Astrocyte (in vitro differentiated cells and primary cell): Measurements from ENCODE around the gene PCK1. TPM values are rescaled to one million over a fixed set of nuclear protein-coding genes. Genes with fewer than 3 reads are reported as not detected.

ENCODE experiments used
- DNase-seq: peaks from one replicate; pipeline ENCODE4 v3.0.0-alpha.2; 2010; ENCODE audit warnings: low read depth
- FAIRE-seq: peaks from 2 replicates; lab custom pipeline; 2011; peaks lifted over from hg19 to GRCh38; lab: Jason Lieb, UNC
- H2AFZ ChIP-seq: 2 replicates; pipeline ENCODE4 v1.6.0; 2012; ENCODE audit warnings: low read depth, low read length, inconsistent platforms
- H3K27ac ChIP-seq: 2 replicates; pipeline ENCODE4 v1.5.1; 2011; ENCODE audit warnings: low read depth, low read length, inconsistent platforms
- H3K27me3 ChIP-seq: 2 replicates; pipeline ENCODE4 v1.6.0; 2011; ENCODE audit warnings: low read length, inconsistent platforms; ENCODE audit not compliant: insufficient read depth
- H3K36me3 ChIP-seq: 2 replicates; pipeline ENCODE4 v1.5.1; 2011; ENCODE audit warnings: low read length, inconsistent platforms; ENCODE audit not compliant: insufficient read depth
- H3K4me1 ChIP-seq: 2 replicates; pipeline ENCODE4 v1.5.1; 2011; ENCODE audit warnings: low read length, inconsistent platforms; ENCODE audit not compliant: insufficient read depth
- H3K4me2 ChIP-seq: 2 replicates; pipeline ENCODE4 v1.6.0; 2012; ENCODE audit warnings: low read length, inconsistent platforms
- H3K4me3 ChIP-seq: 2 replicates; pipeline ENCODE4 v1.5.1; 2011; ENCODE audit warnings: low read depth, mild to moderate bottlenecking, low read length, inconsistent platforms; ENCODE audit not compliant: insufficient read depth
- H3K79me2 ChIP-seq: 2 replicates; pipeline ENCODE4 v1.6.0; 2012; ENCODE audit warnings: mild to moderate bottlenecking, low read length, inconsistent platforms; ENCODE audit not compliant: insufficient read depth
- H3K9ac ChIP-seq: 2 replicates; pipeline ENCODE4 v1.6.0; 2012; ENCODE audit warnings: mild to moderate bottlenecking, low read length, inconsistent platforms
- H3K9me3 ChIP-seq: 2 replicates; pipeline ENCODE4 v1.5.1; 2012; ENCODE audit warnings: low read depth, mild to moderate bottlenecking, low read length, inconsistent platforms; ENCODE audit not compliant: insufficient read depth
- H4K20me1 ChIP-seq: 2 replicates; pipeline ENCODE4 v1.6.0; 2012; ENCODE audit warnings: low read length, inconsistent platforms; ENCODE audit not compliant: insufficient read depth
- H3K27ac Mint-ChIP-seq: one replicate; pipeline ENCODE4 v1.8.0; 2021; ENCODE audit warnings: mild to moderate bottlenecking, mixed read lengths; ENCODE audit not compliant: unreplicated experiment
- H3K27me3 Mint-ChIP-seq: one replicate; pipeline ENCODE4 v1.8.0; 2021; ENCODE audit warnings: low read depth, mixed read lengths; ENCODE audit not compliant: unreplicated experiment
- H3K36me3 Mint-ChIP-seq: one replicate; pipeline ENCODE4 v1.8.0; 2021; ENCODE audit warnings: low read depth, mixed read lengths; ENCODE audit not compliant: unreplicated experiment
- H3K4me1 Mint-ChIP-seq: one replicate; pipeline ENCODE4 v1.8.0; 2021; ENCODE audit warnings: low read depth, mixed read lengths; ENCODE audit not compliant: unreplicated experiment
- H3K4me3 Mint-ChIP-seq: one replicate; pipeline ENCODE4 v1.8.0; 2021; ENCODE audit warnings: mild to moderate bottlenecking, moderate library complexity, mixed read lengths; ENCODE audit not compliant: unreplicated experiment
- H3K9me3 Mint-ChIP-seq: one replicate; pipeline ENCODE4 v1.8.0; 2021; ENCODE audit warnings: mild to moderate bottlenecking, mixed read lengths; ENCODE audit not compliant: unreplicated experiment
- CTCF ChIP-seq: IDR thresholded peaks from 2 replicates; pipeline ENCODE4 v1.5.1; 2011; ENCODE audit warnings: low read depth, mild to moderate bottlenecking, inconsistent platforms, low read length, moderate library complexity; ENCODE audit not compliant: insufficient read depth
- EZH2 ChIP-seq: IDR thresholded peaks from 2 replicates; pipeline ENCODE4 v1.6.1; 2012; ENCODE audit warnings: mild to moderate bottlenecking, low read length, inconsistent platforms; ENCODE audit not compliant: insufficient read depth
- total RNA-seq: library from RNA; stranded (reverse); gene quantifications from 2 replicates; pipeline ENCODE4 v1.2.1, GENCODE V29; 2021

The PCK1 gene
- total RNA-seq, 1 donor from 2014 or later = not detected

- DNase-seq (no peak), FAIRE-seq (no peak)
- Histone ChIP-seq H3K9ac (no peak overlapping the region), H3K9me3 (no peaks in the 10 kb centered on the region), H3K4me2 (no peak overlapping the region), H3K4me3 (no peak overlapping the region), H2AFZ (no peak overlapping the region), H3K27ac (no peak overlapping the region), H3K27me3 (peaks cover 18% of the 10 kb centered on the region), H3K36me3 (no peaks in the 10 kb centered on the region), H3K4me1 (no peaks in the 10 kb centered on the region), H3K79me2 (no peaks in the 10 kb centered on the region), H4K20me1 (no peaks in the 10 kb centered on the region)
- Mint-ChIP-seq H3K9me3 (peaks cover 9% of the 10 kb centered on the region), H3K36me3 (no peaks in the 10 kb centered on the region), H3K4me1 (no peaks in the 10 kb centered on the region), H3K27ac (no peak overlapping the region), H3K4me3 (no peak overlapping the region), H3K27me3 (peaks cover 72% of the 10 kb centered on the region)
- TF ChIP-seq CTCF (no peak), EZH2 (no peak)
Measured at GRCh38 chr20:57567471-57568079, 6.7 kb downstream of the PCK1 start.

GRCh38 chr20:57568088-57568896, 7.4 kb downstream of the PCK1 start:
- Mint-ChIP-seq H3K27me3 (peaks cover 73% of the 10 kb centered on the region), H3K36me3 (no peaks in the 10 kb centered on the region), H3K4me1 (no peaks in the 10 kb centered on the region), H3K9me3 (peaks cover 10% of the 10 kb centered on the region), H3K27ac (no peak overlapping the region), H3K4me3 (no peak overlapping the region)
- Histone ChIP-seq H4K20me1 (no peaks in the 10 kb centered on the region), H3K9ac (no peak overlapping the region), H3K27me3 (peaks cover 18% of the 10 kb centered on the region), H3K4me2 (no peak overlapping the region), H3K27ac (no peak overlapping the region), H3K4me3 (no peak overlapping the region), H3K9me3 (no peaks in the 10 kb centered on the region), H2AFZ (no peak overlapping the region), H3K4me1 (no peaks in the 10 kb centered on the region), H3K36me3 (no peaks in the 10 kb centered on the region), H3K79me2 (no peaks in the 10 kb centered on the region)
- TF ChIP-seq CTCF (no peak), EZH2 (no peak)
- FAIRE-seq (no peak), DNase-seq (no peak)

GRCh38 chr20:57568960-57569359, 8.1 kb downstream of the PCK1 start:
- Mint-ChIP-seq H3K27ac (peak overlapping the region; percentile 41), H3K9me3 (peaks cover 10% of the 10 kb centered on the region), H3K4me3 (no peak overlapping the region), H3K4me1 (no peaks in the 10 kb centered on the region), H3K27me3 (peaks cover 70% of the 10 kb centered on the region), H3K36me3 (no peaks in the 10 kb centered on the region)
- DNase-seq = no peak
- no peak for FAIRE-seq
- Histone ChIP-seq H3K9ac (no peak overlapping the region), H3K4me3 (no peak overlapping the region), H3K4me2 (no peak overlapping the region), H3K27ac (no peak overlapping the region), H3K9me3 (no peaks in the 10 kb centered on the region), H3K36me3 (no peaks in the 10 kb centered on the region), H3K27me3 (peaks cover 22% of the 10 kb centered on the region), H2AFZ (no peak overlapping the region), H3K4me1 (no peaks in the 10 kb centered on the region), H3K79me2 (no peaks in the 10 kb centered on the region), H4K20me1 (no peaks in the 10 kb centered on the region)
- TF ChIP-seq CTCF = no peak
- TF ChIP-seq EZH2 = no peak
